ENCODE results near the gene FBXW11.
"Not testable (repeated sequence)": the region's sequence is repeated elsewhere in the genome, so short reads cannot be mapped to it uniquely, and the experiment has no call there.

FBXW11 gene

DNA sequence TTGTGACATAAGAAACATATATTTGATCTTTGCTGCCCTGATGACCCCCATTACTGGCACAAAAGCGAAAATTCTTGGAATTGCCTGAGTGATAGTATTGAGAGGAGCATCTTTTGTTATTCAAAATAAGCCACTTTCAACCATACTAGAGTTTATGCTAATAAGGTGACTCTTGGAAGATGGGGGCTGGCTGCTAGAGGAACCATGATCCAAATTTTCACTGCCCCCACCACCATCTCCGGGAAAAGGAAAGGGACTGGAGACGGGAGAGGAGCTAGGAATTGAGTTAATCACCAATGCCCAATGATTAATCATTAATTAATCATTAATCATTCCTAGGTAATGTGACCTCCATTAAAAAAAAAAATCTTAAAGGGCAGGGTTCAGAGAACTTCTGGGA, 25.6 kb downstream of the FBXW11 start:
- no peak for DNase-seq

DNA sequence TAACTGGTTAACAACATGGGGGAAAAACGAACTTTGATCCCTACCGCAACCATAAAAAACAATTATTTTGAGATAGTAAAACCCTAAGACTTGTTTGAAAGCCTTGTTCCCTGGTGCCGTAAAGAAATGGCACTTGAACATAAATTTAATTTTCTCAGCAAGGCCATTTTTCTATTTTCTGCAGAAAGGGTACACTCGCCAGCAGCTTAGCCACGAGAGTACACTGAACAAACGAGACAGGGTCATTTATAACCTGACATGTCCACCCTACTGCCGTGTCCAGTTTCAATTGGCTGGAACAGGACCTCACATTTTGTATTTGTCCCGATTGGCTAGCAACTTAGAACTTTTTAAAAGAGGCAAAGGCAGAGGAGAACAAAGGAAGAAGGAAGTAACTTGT, 26.8 kb downstream of the FBXW11 start:
- no peak for DNase-seq

DNA sequence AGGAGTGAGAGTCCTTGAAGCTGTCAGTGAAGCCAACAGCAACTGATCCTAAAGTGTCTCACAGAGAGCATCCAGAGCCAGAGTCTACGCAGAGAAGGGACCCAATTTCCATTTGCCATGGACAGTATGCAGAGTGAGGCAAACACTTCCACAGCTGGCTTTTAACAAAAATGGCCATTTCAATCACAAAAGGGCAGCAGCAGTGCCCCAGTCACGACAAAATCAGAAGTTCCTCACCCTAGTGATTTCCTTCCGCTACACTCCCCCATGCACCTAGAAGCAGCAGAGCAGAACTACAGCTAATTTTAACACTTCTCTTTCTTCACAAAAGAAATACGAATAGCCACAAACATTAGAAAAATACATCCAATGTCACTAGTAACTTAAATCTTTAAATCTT, 27.9 kb downstream of the FBXW11 start:
- no peak for DNase-seq

DNA sequence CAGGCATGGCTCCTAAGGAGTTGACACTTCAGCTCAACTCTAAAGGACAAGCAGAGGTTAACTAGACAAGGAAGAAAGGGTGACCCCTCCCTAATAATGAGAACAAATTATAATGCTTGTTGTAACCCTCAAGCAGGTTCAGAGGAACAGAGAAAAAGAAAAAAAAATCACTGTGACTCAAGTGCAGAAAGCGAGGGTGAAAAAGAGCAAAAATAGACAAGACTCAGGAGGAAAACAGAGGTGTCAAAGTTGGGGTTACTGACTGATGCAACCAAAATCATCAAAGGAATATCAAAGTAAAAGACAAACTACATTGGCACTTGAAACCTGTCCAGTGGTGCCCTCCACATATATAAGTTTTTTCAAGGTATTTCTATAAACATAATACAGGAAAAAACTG, 28.4 kb downstream of the FBXW11 start:
- DNase-seq, result no peak

DNA sequence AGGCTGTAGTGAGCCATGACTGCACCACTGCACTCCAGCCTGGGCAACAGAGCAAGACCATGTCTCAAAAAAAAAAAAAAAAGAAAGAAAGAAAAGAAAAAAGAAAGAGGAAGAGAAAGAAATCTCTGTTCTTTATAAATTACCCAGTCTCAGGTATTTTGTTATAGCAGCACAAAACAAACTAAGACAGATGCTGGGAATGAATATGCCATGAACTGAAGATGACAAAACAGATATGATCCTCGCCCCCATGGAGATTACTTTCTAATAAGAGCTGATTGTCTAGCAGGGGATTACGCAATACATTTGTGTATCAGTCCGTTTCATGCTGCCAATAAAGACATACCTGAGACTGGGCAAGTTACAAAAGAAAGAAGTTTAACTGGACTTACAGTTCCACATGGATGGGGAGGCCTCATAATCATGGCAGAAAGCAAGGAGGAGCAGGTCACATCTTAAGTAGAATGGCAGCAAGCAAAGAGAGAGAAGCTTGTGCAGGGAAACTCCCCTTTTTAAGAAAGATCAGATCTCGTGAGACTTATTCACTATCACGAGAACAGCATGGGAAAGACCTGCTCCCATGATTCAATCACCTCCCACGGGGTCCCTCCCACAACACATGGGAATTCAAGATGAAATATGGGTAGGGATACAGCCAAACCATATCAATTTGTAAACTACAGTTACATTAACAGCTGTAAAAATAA, 29.0 kb downstream of the FBXW11 start:
- not testable (repeated sequence) for DNase-seq

DNA sequence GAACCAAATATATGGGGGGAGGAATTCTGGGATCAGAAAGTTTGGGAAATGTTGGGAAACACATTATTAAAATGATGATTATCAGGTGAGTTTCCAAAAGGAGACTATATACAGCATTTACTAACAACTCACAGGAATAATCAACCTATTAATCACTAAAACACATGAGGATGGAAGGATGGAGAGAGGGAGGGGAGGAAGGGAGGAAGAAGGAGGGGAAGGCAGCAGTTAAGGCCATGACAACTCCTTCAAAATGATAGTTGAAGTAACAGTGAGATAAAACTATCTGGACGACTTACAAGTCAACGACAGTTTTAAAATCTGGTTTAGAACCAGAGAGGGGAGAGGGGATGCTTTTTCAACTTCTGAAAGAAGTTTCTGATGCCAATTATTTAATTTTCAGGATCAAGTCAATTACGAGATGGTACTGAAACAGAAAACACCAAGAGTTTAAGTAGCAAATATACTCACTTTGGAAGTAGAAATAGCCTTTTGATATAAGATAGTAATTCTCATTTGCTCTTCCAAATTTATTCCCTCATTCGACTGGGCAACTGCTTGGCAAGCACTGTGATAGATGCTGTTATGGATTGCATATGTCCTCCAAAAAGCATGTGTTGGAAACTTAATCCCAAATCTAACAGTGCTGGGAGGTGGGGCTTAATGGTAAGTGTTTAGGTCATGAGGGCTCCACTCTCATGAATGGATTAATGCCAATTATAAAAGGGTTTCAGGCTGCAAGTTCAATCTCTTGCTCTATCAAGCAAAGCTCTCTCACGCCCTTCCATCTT, 30.4 kb downstream of the FBXW11 start:
- DNase-seq, result no peak

DNA sequence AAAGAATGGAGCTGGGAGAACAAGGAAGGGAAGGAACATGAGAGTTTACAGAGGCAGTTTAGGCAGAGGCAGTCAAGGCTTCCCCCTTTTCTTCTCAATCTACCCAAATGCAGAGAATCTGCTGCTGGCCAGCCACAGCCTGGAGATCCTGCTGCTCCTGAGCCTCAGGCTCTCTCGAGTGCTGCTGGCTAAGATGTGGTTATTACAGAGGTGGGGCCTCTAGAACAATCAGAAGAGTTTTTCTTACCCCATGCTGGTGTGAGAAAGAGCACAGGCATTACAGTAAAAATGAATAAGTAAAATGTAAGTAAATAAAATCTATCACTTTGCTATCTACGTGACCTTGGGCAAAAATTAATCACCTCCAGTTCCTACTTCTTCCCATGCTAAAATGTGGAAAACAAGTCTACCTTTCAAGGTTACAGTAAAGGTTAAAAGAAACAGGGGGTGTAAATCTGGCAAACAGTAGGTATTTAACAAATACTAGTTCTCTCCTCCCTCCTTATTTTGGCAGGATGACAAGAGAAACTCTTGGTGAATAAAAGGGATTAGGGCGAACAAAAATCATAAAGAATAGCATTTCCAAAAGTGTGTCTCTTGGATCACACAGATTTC, 31.1 kb downstream of the FBXW11 start:
- DNase-seq, result no peak

DNA sequence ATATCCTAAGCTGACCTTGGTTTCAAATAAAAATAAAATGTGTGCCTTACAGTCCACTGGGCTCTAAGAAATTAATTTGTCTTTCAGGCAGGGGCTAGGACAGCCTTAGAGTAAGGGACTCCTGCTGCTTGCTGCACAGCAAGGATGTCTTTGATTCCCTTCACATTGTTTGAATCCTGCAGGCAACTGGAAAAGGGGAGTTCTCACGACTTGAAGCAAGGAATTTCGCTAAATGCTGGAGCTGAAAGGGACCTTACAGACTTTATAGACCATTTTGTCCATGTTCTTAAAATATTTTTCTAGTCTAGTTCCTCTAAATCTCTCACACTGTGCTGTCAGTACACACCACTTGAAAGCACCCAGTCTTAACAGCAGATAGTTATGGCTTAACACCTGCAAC, 35.6 kb downstream of the FBXW11 start:
- no peak for DNase-seq

DNA sequence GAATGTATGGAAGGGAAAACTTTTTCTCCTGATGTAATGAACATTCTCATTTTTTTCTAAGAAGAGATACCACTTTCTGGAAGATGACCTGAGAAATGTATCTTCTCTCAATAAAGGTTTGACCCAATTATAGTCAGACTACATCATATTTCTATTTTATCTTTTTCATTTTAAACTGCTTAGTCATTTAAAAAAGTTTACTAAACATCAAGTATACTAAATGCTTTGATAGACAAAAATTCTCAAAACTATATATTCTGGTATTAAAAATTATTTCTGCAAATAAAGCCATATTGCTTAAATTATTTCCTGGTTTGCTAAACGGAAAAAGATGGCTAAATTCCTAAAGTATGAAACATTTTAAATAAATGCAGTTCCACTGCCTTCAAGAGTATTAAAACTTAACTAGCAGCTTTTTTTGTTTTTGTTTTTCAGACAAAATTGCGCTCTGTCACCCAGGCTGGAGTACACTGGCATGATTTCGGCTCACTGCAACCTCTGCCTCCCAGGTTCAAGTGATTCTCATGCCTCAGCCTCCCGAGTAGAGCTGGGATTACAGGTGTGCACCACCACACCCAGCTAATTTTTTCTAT, 37.1 kb downstream of the FBXW11 start:
- DNase-seq, result no peak

DNA sequence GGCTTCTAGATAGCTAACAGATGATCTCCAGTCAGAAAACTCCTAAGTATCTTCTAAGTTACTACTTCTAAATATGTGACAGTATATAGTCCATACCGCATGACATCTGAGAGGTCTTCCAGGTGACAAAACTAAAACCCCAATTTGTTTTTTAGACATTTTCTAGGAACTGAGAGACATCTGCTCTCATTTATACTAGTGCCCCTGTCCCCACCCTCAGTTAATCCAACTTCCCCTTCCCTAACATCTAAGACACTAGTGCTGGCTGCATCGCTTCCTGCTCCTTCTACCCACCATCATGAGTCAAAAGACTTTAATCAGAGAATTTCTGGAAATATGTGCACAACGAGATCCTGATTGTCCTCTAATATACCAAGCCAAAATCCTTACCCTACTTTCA, 37.9 kb downstream of the FBXW11 start:
- no peak for DNase-seq

DNA sequence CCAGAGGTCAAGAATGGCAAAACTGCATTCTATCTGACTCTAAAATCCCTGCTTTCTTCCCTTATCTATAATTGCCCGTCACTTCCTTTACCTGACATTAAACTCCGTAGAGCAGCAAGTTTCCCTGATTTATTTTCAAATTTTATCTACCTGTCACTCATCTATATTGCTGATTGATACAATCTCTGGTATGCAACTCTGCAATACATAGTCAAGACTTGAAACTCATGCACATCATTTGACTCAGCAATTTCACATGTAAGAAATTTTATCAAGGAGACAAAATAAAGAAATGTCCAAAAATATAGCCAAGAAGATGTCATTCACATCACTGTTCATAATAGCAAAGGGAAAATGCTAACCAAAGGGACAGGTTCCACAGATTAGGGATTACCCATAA, 39.5 kb downstream of the FBXW11 start:
- DNase-seq, result no peak

DNA sequence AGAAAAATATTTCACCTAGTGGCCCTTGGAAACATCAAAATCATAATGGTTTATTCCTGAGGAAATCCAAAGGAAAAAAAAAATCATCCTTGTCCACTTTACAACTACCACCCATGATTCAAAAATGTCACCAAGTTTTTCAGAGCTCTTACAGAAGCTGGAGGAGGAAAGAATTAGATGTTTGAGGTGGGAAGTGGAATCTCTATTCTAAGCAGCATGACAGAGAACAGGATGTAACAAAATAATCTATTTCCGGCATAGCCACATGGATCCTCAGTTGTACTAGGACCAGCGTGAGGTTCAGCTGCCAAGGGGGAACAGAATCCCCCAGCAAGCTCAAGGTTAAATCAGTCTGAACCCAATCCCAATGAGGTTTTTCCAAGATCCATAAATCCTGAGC, 40.2 kb downstream of the FBXW11 start:
- DNase-seq, result no peak

DNA sequence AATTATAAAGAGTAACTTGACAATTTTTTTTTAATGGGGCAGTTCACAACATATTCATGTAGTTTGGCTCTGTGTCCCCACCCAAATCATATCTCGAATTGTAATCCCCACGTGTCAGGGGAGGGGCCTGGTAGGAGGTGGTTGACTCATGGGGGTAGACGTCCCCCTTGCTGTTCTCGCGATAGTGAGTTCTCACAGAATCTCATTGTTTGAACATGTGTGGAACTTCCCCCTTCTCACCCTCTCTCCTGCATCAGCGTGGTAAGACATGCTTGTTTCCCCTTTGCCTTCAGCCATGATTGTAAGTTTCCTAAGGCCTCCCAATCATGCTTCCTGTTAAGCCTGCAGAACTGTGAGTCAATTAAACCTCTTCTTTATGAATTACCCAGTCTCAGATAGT, 40.7 kb downstream of the FBXW11 start:
- no peak for DNase-seq

DNA sequence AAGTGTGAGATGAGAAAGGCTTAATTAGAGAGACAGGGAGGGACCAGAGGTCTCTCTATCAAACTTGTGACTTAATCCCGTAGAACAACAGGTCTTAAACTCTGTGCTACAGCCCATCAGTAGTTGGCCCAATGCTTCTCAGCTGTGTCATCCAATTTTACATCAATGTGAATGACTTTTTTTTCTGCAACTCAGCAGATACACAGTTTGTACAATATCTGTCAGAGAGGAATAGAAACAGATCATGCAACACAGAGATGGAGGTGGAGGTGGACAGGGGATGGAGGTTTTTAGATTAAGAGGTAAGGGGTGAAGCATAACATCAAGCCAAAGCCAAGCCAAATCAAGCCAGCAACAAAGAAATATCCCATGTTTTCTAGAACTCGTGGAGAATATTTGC, 43.0 kb downstream of the FBXW11 start:
- no peak for DNase-seq

DNA sequence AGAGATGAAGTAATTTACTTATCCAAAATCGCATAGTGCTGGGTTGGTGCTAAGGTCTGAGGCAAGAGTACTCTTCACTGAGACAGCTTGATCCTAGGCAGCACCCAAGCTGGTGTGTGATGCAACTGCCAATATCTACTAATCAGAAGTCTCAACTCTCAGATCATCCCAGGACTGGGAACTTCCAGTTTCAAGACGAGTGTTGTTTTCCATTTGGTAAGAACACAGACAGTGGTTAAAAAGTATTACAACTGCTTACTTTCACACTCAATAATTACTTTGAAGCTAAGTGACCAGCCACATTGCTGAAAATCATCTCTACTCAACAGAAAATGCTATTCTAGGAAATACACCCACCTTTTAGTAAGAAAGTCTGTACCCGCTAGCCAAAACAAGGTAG, 45.3 kb downstream of the FBXW11 start:
- no peak for DNase-seq

DNA sequence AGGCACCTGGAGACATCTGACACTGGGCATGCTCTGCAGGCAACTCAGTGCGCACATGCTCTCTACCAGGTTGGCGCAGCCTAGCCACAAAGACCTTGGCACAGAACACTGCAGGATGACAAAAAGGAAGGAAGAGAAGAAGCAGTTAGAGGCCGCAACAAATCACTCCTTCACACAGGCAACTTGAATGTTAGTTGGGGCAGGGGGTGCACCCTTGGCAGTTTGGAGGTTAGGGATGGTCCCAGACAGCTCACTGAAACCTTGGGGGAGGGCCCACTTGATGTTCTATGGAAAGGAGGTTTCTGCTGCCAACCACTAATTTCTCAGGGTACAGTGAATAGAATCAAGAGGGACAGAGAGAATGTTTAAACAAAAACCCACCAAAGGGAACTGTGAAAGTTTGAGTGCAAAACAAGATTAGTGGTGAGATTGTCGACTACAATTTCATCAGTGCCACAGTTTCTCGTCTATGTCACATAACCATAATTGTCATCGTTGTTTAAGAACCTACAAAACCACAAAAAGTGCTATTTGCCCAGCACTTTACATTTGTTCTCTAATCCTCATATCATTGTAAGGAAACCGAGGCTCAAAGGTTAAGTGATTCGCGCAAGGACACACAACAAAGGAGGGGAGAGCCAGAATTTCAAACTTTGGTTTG, 48.7 kb downstream of the FBXW11 start:
- DNase-seq, result no peak

DNA sequence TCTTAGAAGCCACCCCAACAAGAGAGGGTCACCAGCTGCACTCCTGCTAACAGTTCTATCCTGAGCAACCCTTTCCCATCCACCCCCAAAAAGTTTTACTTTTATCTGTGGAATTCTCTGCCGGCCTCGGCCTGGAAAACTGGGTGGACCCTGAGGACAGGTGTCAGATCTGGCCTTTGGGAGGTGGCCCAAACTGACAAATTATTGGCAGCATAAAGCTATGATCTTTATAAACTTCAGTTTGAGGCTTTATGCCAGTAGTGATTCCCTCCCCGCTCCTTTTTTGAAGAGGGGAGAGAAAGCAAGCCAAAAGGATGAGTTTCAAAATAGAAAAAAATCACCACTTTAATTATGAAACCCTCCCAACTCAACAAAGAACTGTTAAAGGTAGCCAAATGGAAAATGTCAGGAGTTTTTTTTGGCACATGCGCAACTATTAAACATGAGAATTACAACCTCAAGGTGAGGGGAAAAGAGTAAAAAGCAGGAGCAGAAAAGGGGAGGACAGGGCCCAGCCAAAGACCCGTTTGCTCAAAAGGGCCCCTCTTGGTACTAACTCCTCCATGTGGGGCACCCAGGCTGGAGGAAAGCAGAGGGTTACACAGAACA, 49.4 kb downstream of the FBXW11 start:
- DNase-seq, result no peak

DNA sequence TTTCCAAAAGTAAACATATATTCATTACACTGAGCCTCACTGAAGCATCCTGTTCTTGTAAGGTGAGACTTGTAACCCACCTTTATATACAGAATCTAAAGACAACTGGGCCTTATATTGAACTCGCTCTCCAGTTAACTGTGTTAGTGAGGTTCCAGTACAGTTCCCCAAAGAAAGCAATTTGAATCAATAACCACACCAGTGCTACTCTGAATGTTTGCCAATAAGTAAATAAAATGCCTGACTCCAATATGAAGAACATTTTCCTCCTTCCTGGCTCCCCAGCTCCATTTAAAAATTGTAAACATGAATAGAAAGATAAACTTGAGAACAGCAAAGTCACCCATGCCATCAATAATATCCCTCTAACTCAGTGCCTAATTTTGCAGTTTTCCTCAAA, 50.1 kb downstream of the FBXW11 start:
- DNase-seq, result no peak

DNA sequence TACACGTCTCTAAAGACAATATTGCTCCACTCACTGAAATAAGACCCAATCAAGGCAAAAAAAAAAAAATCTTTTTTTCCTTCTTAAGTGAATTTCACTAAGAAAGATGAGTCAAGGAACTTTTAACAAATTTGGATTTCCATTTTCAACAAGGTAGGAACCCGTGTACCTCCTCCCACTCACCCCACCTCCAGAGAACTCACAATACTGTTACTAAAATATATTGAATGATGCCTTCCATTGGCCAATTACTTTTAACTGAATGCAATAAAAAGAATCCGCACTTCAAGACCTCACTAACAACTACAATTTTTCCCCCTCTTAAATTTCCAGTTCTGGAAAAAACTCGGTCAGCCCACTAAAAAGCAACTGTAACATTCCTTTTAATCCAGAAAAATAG, 50.7 kb downstream of the FBXW11 start:
- DNase-seq, result no peak

DNA sequence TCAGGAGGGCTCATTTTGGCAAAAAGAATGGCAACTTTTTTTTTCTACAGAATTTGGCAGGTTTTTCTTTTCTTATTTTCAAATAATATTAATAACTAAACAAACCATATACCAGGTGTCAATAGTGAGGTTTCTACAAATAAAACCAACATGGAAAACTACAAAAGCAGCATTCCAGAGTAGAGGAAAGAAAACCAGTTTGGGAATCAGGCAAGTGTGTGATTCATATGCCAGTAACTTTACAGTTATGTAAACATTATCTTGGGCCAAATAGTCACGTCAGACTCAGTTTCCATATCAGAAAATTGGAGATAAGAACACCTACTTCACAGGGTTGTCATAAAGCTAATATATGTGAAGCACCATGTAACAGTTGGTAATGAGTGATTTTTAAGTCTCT, 51.7 kb downstream of the FBXW11 start:
- DNase-seq, result no peak

DNA sequence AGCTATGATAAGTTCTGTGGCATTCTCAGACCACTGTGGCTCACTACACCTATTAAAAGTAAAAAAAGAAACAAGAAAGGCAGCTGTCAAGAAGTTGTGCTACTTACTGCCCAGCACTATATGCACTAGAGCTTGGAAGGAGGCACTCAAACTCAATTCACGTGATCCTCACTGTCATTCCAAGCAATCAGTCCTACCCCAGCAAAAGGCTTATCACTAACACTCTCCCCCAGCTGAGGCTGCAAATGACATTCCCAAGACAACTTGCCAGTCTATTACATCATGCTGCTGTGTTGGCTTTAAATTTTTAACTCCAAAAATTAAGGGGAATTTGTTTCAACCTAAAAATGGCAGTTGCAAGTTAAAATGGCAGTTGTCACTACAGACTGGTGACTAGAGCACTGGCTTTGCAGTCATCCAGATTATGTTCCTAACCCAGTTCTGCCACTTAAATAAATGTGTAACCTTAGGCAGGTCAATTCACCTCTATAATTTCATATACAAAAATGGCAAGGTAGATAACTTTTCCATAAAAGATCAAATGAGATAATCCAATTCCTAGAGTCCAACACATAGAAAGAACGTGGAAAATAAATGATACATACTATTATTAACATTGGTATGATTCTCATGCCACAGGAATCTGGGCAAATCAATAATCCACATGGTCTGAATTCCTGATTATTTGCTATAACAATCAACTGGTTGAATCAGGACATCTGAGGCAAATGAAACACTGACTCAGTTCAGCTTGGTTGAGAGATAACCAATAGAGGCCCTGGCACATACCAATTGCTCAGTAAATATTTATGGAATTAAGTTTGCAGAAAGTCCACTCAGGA, 52.4 kb downstream of the FBXW11 start:
- no peak for DNase-seq

DNA sequence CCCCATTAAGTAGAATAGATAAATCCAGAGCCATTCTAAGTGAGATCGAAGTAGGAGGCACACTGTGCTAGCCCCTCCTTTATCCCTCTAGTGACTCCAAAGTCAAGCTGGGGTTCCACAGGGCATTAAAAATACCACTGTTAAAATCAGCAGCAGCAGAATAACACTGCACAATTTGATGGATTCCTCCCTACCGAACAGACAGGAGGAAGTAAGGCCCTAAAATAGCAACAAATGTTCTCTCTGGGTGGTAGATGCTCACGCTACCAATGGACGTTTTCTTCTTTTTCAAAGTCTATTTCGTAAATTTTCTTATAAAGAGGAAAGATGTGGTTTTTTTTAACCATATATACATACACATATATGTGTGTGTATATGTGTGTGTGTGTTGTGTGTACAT, 54.4 kb downstream of the FBXW11 start:
- DNase-seq, result no peak
